ENCODE measurements around the gene CHAMP1.
A peak's percentile ranks its signal among the peaks of the same experiment; 100 is the strongest.
"Not testable (repeated sequence)": the region's sequence is repeated elsewhere in the genome, so short reads cannot be mapped to it uniquely, and the experiment has no call there.

GRCh38 chr13:114352763-114353162 is 38.5 kb downstream of the CHAMP1 start:
- TF ChIP-seq CTCF (IDR thresholded peaks at IDR 0.05) = peak in 1 of 4 experiments; percentile 9
- not testable (repeated sequence) for TF ChIP-seq POLR2A (IDR thresholded peaks at IDR 0.05)

Measured in prostate gland (tissue), 2 donors.